Right forelimb (tissue), 1 donor: ENCODE measurements around the gene MARS1.
"Not testable (repeated sequence)": the region's sequence is repeated elsewhere in the genome, so short reads cannot be mapped to it uniquely, and the experiment has no call there.

Experiments
- DNase-seq: peaks from one replicate; pipeline ENCODE4 v3.0.0-alpha.2; 2018

MARS1 gene

DNA sequence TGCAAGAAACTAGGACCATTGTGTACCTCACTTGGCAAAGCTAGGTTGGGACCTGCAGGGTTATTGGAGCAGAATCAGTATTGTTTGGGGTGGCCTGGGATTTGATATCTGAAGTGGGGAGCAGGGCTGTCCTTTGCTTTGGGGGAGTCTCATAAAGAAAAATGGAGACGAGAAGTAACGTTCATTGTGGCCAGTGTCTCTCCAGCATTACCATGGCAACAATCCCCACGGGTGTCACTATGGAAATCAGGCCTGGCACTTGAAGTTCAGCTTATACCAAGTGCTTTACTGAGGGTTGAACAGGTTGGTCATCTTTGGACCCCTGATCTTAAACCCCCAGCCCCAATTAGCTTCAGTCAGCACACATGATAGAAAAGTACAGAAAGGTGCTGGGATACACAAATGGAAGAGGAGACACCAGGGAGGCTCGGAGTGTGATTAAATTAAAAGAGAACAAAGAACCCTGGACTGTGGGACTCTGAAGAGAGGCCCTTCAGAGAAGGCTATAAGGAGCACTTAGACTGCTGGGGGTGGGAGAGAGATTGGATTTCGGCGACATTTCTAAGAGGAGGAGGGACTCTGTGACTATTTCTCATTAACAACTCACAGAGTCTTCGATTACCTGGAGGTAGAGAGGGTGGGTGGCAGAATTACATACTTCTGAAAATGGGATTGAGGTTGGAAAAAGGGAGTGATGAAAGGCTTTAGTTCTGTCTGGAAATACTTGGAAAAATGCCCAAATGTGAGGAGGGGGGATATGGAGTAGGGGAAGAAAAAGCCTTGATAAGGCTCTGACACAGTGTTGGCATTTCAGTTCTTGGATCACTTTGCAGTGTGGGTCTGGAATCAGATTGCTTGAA is 65.7 kb downstream of the MARS1 start:
- no peak for DNase-seq

- DNase-seq: no peak
Measured at GRCh38 chr12:57554453-57554852, 66.6 kb downstream of the MARS1 start.

- no peak for DNase-seq
Measured at GRCh38 chr12:57554897-57555296, 67.0 kb downstream of the MARS1 start.

- no peak for DNase-seq
Measured at GRCh38 chr12:57558864-57559263, 71.0 kb downstream of the MARS1 start.

DNA sequence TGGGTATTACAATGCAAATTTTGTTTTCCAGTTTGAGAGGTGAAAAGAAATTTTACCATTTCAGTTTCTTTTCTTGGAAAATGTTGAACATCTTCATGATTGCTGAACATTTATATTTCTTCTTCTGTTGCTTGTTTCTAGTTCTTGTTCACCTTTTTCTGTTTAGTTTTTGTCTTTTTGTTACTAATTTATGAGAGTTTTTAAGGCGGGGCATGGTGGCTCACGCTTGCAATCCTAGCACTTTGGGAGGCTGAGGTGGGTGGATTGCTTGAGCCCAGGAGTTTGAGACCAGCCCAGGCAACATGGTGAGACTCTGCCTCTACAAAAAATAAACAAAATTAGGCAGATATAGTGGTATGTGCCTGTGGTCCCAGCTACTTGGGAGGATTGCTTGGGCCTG is 72.6 kb downstream of the MARS1 start:
- DNase-seq: no peak

DNA sequence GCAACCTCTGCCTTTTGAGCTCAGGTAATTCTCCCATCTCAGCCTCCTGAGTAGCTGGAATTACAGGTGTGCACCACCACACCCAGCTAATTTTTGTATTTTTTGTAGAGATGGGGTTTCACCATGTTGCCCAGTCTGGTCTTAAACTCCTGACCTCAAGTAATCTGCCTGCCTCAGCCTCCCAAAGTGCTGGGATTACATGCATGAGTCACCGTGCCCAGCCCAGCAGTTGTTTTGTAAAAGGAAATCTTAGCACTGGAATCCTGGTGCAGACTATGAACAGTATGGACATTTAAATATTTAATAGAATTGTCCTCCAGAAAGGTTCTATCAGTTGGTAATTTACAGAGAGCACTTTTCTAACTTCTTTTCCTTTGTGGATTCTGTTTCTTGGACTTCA is 73.2 kb downstream of the MARS1 start:
- not testable (repeated sequence) for DNase-seq

DNA sequence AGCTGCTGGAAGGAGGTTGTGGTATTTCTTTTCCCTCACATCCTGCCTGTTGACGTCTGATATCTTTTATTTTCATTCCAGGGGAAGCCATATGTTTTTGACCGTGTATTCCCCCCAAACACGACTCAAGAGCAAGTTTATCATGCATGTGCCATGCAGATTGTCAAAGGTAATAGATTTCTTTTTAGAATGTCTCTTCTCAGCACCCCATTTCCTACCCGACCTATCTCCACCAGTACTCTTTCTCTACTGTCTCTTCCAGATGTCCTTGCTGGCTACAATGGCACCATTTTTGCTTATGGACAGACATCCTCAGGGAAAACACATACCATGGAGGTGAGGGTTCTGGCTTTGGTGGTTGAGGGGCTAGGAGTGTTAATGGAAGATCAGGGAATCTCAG is 75.5 kb downstream of the MARS1 start:
- DNase-seq: no peak

GRCh38 chr12:57564178-57564740 is 76.4 kb downstream of the MARS1 start:
- DNase-seq: no peak
